DOHH2 (cell line): ENCODE results near the gene TNRC18.

Experiments
- EZH2phosphoT487 ChIP-seq: fragments of 200-600 bp; sonication (generic); IDR thresholded peaks from 2 replicates; pipeline ENCODE4 v1.6.1; 2017; ENCODE audit warnings: borderline replicate concordance, mild to moderate bottlenecking, antibody characterized with exemption, low read length, moderate library complexity, mixed read lengths
- TF ChIP-seq, protein P1 (sequence below): fragments of 200-600 bp; sonication (generic); IDR thresholded peaks from one replicate; pipeline ENCODE4 v1.5.1; 2014; ENCODE audit warnings: antibody characterized with exemption, mild to moderate bottlenecking, low read depth, low read length; ENCODE audit not compliant: poor library complexity, severe bottlenecking

DNA sequence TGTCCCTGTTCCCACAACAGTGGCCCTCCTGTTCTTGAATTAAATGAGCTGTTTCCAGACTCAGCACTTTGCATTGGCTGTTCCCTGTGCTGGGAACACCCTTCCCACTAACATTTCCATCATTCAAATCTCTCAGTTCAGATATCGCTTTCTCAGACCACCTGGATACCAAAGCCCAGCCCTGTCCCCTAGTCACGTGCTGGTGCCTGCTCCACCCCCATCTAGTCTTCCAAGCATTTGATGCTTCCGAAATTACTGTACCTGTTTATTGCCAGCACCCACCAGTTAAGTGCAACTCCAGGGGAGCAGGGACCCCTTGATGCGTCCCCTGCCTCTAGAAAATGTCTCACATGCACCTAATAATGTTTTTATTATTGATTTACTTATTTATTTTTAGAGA lies 143.9 kb downstream of the TNRC18 start:
- TF ChIP-seq, protein P1, sequence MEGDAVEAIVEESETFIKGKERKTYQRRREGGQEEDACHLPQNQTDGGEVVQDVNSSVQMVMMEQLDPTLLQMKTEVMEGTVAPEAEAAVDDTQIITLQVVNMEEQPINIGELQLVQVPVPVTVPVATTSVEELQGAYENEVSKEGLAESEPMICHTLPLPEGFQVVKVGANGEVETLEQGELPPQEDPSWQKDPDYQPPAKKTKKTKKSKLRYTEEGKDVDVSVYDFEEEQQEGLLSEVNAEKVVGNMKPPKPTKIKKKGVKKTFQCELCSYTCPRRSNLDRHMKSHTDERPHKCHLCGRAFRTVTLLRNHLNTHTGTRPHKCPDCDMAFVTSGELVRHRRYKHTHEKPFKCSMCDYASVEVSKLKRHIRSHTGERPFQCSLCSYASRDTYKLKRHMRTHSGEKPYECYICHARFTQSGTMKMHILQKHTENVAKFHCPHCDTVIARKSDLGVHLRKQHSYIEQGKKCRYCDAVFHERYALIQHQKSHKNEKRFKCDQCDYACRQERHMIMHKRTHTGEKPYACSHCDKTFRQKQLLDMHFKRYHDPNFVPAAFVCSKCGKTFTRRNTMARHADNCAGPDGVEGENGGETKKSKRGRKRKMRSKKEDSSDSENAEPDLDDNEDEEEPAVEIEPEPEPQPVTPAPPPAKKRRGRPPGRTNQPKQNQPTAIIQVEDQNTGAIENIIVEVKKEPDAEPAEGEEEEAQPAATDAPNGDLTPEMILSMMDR, result no peak
- TF ChIP-seq EZH2phosphoT487, result no peak
